ENCODE results near the gene TSPAN5. TPM values are rescaled to one million over a fixed set of nuclear protein-coding genes. Genes with fewer than 3 reads are reported as not detected.

TSPAN5 gene
- polyA plus RNA-seq, 1 of the 3 experiments (the other 2 are of a cell fraction): 38.6 TPM

- no peaks in the 10 kb centered on the region for H3K9me3 ChIP-seq
- H3K4me2 ChIP-seq: no peak overlapping the region
- H4K20me1 ChIP-seq (ENCODE audit: insufficient read depth): no peaks in the 10 kb centered on the region
- H3K4me1 ChIP-seq (ENCODE audit: control insufficient read depth in 1 of 2, insufficient read depth in 2 of 2, low read depth in 1 of 2, low read length in 1 of 2): 0 out of 4 replicates have a peak, but pooled peaks cover 0 to 8% of the 10 kb centered on the region in 2 experiments
- no peak overlapping the region for H3K4me3 ChIP-seq (ENCODE audit: low read depth in 2 of 2, low read length in 1 of 2)
- no peak for DNase-seq
- TF ChIP-seq YY1 (IDR thresholded peaks at IDR 0.05; ENCODE audit: low read depth): no peak
- TF ChIP-seq GATA2 (CRISPR knock-in tag; IDR thresholded peaks at IDR 0.05): no peak
- TF ChIP-seq RAD21 (IDR thresholded peaks at IDR 0.05; ENCODE audit: low read length): no peak
- no peak for TF ChIP-seq NRF1 (IDR thresholded peaks at IDR 0.05; ENCODE audit: low read depth, low read length)
- no peak for TF ChIP-seq TEAD4 (IDR thresholded peaks at IDR 0.05; ENCODE audit: borderline replicate concordance, insufficient read depth)
- no peak for TF ChIP-seq FOSL2 (IDR thresholded peaks at IDR 0.05; ENCODE audit: borderline replicate concordance, low read depth)
- no peak for TF ChIP-seq FOXM1 (IDR thresholded peaks at IDR 0.05; ENCODE audit: low read depth)
- no peak for TF ChIP-seq ELF1 (IDR thresholded peaks at IDR 0.05)
- TF ChIP-seq TCF12 (IDR thresholded peaks at IDR 0.05): no peak
- no peak for TF ChIP-seq GABPA (IDR thresholded peaks at IDR 0.05; ENCODE audit: low read depth)
- no peak for TF ChIP-seq CHD2 (IDR thresholded peaks at IDR 0.05; ENCODE audit: low read length, partially characterized antibody)
- no peak for TF ChIP-seq TAF1 (IDR thresholded peaks at IDR 0.05; ENCODE audit: borderline replicate concordance, low read depth, low read length)
- TF ChIP-seq NFIC (IDR thresholded peaks at IDR 0.05; ENCODE audit: borderline replicate concordance): no peak
- no peak for TF ChIP-seq MEF2A (IDR thresholded peaks at IDR 0.05; ENCODE audit: borderline replicate concordance, low read depth)
- no peak for TF ChIP-seq RXRA (IDR thresholded peaks at IDR 0.05; ENCODE audit: borderline replicate concordance, low read depth)
- TF ChIP-seq SMC3 (IDR thresholded peaks at IDR 0.05; ENCODE audit: low read depth, low read length): no peak
- no peak for TF ChIP-seq JUND (IDR thresholded peaks at IDR 0.05)
- H3F3A ChIP-seq (replicated peaks; ENCODE audit: insufficient read depth): no peaks in the 10 kb centered on the region
- no peak overlapping the region for H3K9ac ChIP-seq
- H3K27me3 ChIP-seq (ENCODE audit: insufficient read depth): no peaks in the 10 kb centered on the region
- H3K27ac ChIP-seq (ENCODE audit: low read depth in 2 of 2, low read length in 1 of 2): no peak overlapping the region
- WGBS (ENCODE audit: low lambda C conversion rate): 72% methylated on average over 4 of the region's 4 CpGs
- ChIA-PET CTCF (no interaction called here), POLR2A (no interaction called here)
- H3K36me3 ChIP-seq (replicated peaks in 1 of 2; ENCODE audit: control insufficient read depth in 1 of 2, insufficient read depth in 2 of 2, low read length in 1 of 2): peaks cover 0 to 3% of the 10 kb centered on the region in 2 experiments
- H2AFZ ChIP-seq (ENCODE audit: low read depth): no peak overlapping the region
- H3K9me2 ChIP-seq: no peaks in the 10 kb centered on the region
- peaks cover 27% of the 10 kb centered on the region for H3K79me2 ChIP-seq (ENCODE audit: insufficient read depth)
Observed at GRCh38 chr4:98493296-98493695, 165.1 kb downstream of the TSPAN5 start.

- Histone ChIP-seq H3K9me3 (no peaks in the 10 kb centered on the region), H3K27ac (ENCODE audit: low read depth in 2 of 2, low read length in 1 of 2) (peak overlapping the region; percentile 11 to 18; a peak in 3 of 4 replicates), H3F3A (replicated peaks; ENCODE audit: insufficient read depth) (no peaks in the 10 kb centered on the region), H3K36me3 (replicated peaks in 1 of 2; ENCODE audit: control insufficient read depth in 1 of 2, insufficient read depth in 2 of 2, low read length in 1 of 2) (peaks cover 0 to 3% of the 10 kb centered on the region in 2 experiments), H3K79me2 (ENCODE audit: insufficient read depth) (peaks cover 32% of the 10 kb centered on the region), H3K9me2 (no peaks in the 10 kb centered on the region), H3K4me3 (ENCODE audit: low read depth in 2 of 2, low read length in 1 of 2) (no peak overlapping the region), H3K4me2 (no peak overlapping the region), H4K20me1 (ENCODE audit: insufficient read depth) (no peaks in the 10 kb centered on the region), H3K4me1 (ENCODE audit: control insufficient read depth in 1 of 2, insufficient read depth in 2 of 2, low read depth in 1 of 2, low read length in 1 of 2) (0 out of 4 replicates have a peak, but pooled peaks cover 0 to 8% of the 10 kb centered on the region in 2 experiments), H3K27me3 (ENCODE audit: insufficient read depth) (no peaks in the 10 kb centered on the region), H2AFZ (ENCODE audit: low read depth) (no peak overlapping the region), H3K9ac (no peak overlapping the region)
- TF ChIP-seq USF2 (IDR thresholded peaks at IDR 0.05; ENCODE audit: borderline replicate concordance, low read depth, low read length) (no peak), PBX3 (IDR thresholded peaks at IDR 0.05) (no peak), CTCF (IDR thresholded peaks at IDR 0.05) (no peak), EP300 (IDR thresholded peaks at IDR 0.05; ENCODE audit: borderline replicate concordance in 1 of 2, low read depth in 1 of 2, low read length in 1 of 2) (peak in 1 of 2 experiments; percentile 34; a peak in 1 of 4 replicates), IRF3 (IDR thresholded peaks at IDR 0.05; ENCODE audit: low read depth, low read length) (no peak)
- ChIA-PET POLR2A (no interaction called here), CTCF (interaction anchor here (1.1 kb wide), 1 partner anchor 24 kb away, joined by 4 read pairs; no protein-coding TSS in a partner anchor)
- WGBS (ENCODE audit: low lambda C conversion rate): 94% methylated on average over 7 of the region's 7 CpGs
- DNase-seq: no peak
Observed at GRCh38 chr4:98491899-98492559, 166.4 kb downstream of the TSPAN5 start.

Measured in SK-N-SH (cell line).